DOHH2 (cell line): ENCODE data around the gene PAX3.

ENCODE experiments used
- H3F3A ChIP-seq: fragments of 200-600 bp; sonication (generic), shearing (Covaris generic); 2 replicates; pipeline ENCODE4 v1.6.0; 2016; ENCODE audit warnings: antibody characterized with exemption, mild to moderate bottlenecking; ENCODE audit not compliant: control insufficient read depth, insufficient read depth
- H3K27ac ChIP-seq: fragments of 200-600 bp; sonication (generic); 2 replicates; pipeline ENCODE4 v1.5.1; 2014; ENCODE audit warnings: low read depth, mild to moderate bottlenecking, low read length, moderate library complexity
- H3K27me3 ChIP-seq: fragments of 200-600 bp; sonication (generic); 2 replicates; pipeline ENCODE4 v1.6.1; 2014; ENCODE audit warnings: mild to moderate bottlenecking, low read length, mixed read lengths; ENCODE audit not compliant: control insufficient read depth
- H3K36me3 ChIP-seq: fragments of 200-600 bp; sonication (generic); 2 replicates; pipeline ENCODE4 v1.6.1; 2014; ENCODE audit warnings: mild to moderate bottlenecking, low read length, moderate library complexity, mixed read lengths; ENCODE audit not compliant: control insufficient read depth
- H3K4me1 ChIP-seq: fragments of 200-600 bp; sonication (generic); 2 replicates; pipeline ENCODE4 v1.6.1; 2014; ENCODE audit warnings: mild to moderate bottlenecking, low read length, mixed read lengths; ENCODE audit not compliant: control insufficient read depth
- H3K4me2 ChIP-seq: fragments of 200-600 bp; sonication (generic); 2 replicates; pipeline ENCODE4 v1.6.0; 2014; ENCODE audit warnings: mild to moderate bottlenecking, low read length, moderate library complexity
- H3K4me3 ChIP-seq: fragments of 200-600 bp; sonication (generic); 2 replicates; pipeline ENCODE4 v1.5.1; 2014; ENCODE audit warnings: mild to moderate bottlenecking, low read length, mixed read lengths
- H3K79me2 ChIP-seq: fragments of 200-600 bp; sonication (generic); 2 replicates; pipeline ENCODE4 v1.6.1; 2014; ENCODE audit warnings: mild to moderate bottlenecking, low read length, mixed read lengths; ENCODE audit not compliant: control insufficient read depth
- H3K9me2 ChIP-seq: fragments of 200-600 bp; sonication (generic); replicated peaks from 2 replicates; pipeline ENCODE4 v1.6.1; 2014; ENCODE audit warnings: mild to moderate bottlenecking, low read length, mixed read lengths; ENCODE audit not compliant: control insufficient read depth
- H3K9me3 ChIP-seq: fragments of 200-600 bp; sonication (generic); 2 replicates; pipeline ENCODE4 v1.6.1; 2014; ENCODE audit warnings: antibody characterized with exemption, low read length, mixed read lengths; ENCODE audit not compliant: control insufficient read depth, insufficient read depth
- H4K20me1 ChIP-seq: fragments of 200-600 bp; sonication (generic); 2 replicates; pipeline ENCODE4 v1.6.0; 2014; ENCODE audit warnings: low read depth, mild to moderate bottlenecking, antibody characterized with exemption, low read length, moderate library complexity; ENCODE audit not compliant: control insufficient read depth, insufficient read depth
- EZH2phosphoT487 ChIP-seq: fragments of 200-600 bp; sonication (generic); IDR thresholded peaks from 2 replicates; pipeline ENCODE4 v1.6.1; 2017; ENCODE audit warnings: borderline replicate concordance, mild to moderate bottlenecking, antibody characterized with exemption, low read length, moderate library complexity, mixed read lengths
- TF ChIP-seq, protein P1 (sequence below): fragments of 200-600 bp; sonication (generic); IDR thresholded peaks from one replicate; pipeline ENCODE4 v1.5.1; 2014; ENCODE audit warnings: antibody characterized with exemption, mild to moderate bottlenecking, low read depth, low read length; ENCODE audit not compliant: poor library complexity, severe bottlenecking

Gene PAX3

DNA sequence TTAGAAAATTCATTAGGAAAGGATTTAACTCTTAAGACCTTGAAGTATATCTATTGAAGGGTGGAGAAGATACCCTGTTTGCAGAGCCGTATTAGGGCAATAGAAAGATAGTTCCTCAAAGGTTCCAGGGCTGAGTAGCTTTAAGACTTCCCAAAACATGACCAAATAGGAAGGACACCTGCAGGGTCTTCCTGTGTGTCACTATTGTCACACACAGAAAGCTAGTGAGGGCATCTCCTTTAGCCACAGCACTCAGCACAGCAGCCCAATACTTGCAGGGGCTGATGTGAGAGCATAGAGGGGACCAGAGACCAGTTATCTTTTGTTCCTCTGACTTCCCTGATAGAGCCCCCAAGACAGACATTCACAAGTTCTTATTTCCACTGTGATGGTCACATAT is 93.7 kb downstream of the PAX3 start:
- Histone ChIP-seq H3K4me3 (no peak overlapping the region), H3K9me2 (no peaks in the 10 kb centered on the region), H3K4me2 (no peak overlapping the region), H3F3A (no peaks in the 10 kb centered on the region), H3K4me1 (no peaks in the 10 kb centered on the region), H3K27ac (no peak overlapping the region), H4K20me1 (no peaks in the 10 kb centered on the region), H3K27me3 (no peaks in the 10 kb centered on the region), H3K79me2 (no peaks in the 10 kb centered on the region), H3K9me3 (no peaks in the 10 kb centered on the region), H3K36me3 (no peaks in the 10 kb centered on the region)
- TF ChIP-seq, protein P1, sequence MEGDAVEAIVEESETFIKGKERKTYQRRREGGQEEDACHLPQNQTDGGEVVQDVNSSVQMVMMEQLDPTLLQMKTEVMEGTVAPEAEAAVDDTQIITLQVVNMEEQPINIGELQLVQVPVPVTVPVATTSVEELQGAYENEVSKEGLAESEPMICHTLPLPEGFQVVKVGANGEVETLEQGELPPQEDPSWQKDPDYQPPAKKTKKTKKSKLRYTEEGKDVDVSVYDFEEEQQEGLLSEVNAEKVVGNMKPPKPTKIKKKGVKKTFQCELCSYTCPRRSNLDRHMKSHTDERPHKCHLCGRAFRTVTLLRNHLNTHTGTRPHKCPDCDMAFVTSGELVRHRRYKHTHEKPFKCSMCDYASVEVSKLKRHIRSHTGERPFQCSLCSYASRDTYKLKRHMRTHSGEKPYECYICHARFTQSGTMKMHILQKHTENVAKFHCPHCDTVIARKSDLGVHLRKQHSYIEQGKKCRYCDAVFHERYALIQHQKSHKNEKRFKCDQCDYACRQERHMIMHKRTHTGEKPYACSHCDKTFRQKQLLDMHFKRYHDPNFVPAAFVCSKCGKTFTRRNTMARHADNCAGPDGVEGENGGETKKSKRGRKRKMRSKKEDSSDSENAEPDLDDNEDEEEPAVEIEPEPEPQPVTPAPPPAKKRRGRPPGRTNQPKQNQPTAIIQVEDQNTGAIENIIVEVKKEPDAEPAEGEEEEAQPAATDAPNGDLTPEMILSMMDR, result no peak
- no peak for TF ChIP-seq EZH2phosphoT487

DNA sequence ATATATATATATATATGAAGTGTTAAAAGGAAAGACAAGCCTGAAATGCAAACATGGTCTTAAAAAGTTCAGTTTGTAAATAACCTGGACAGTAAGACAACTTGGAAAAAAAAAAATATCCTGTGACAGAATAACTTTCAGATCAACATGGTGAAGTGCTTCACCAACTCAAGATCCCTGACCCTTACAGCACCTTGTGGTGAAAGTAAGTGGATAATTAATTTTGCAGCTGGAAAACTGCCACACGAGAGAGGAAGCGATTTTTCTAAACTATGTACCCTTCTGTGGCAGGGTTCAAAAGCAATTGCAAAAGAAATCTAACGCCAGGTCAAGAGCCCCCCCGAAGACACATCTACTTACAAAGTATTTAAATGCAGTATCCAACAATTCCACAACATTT is 95.8 kb downstream of the PAX3 start:
- Histone ChIP-seq H3K9me2 (no peaks in the 10 kb centered on the region), H4K20me1 (no peaks in the 10 kb centered on the region), H3K9me3 (no peaks in the 10 kb centered on the region), H3K4me1 (no peaks in the 10 kb centered on the region), H3K27ac (no peak overlapping the region), H3F3A (no peaks in the 10 kb centered on the region), H3K4me3 (no peak overlapping the region), H3K79me2 (no peaks in the 10 kb centered on the region), H3K36me3 (no peaks in the 10 kb centered on the region), H3K4me2 (no peak overlapping the region), H3K27me3 (no peaks in the 10 kb centered on the region)
- TF ChIP-seq, protein P1, result no peak
- TF ChIP-seq EZH2phosphoT487, result no peak

DNA sequence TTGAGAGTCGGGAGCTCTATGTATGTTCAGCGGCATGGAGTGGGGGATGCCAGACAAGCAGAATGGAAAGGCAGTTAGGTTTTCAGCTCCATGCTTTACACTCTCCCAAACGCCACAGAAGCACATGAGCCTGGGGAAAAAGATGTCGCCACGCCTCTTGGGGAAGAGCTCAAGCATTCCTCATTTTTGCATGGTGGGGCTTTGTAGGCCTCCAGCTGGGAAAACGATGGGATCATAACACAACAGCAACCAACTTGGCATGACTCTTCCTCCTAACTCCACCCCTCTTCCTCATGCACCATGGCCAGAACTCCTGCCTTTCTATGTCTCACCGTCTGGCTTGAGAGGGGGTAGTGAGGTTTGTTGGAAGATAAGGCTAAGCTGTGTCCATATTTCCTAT is 102.6 kb downstream of the PAX3 start:
- H3K4me2 ChIP-seq, result no peak overlapping the region
- TF ChIP-seq EZH2phosphoT487, result no peak
- TF ChIP-seq, protein P1, result no peak
- no peaks in the 10 kb centered on the region for H3K9me2 ChIP-seq
- H3K9me3 ChIP-seq, result no peaks in the 10 kb centered on the region
- no peak overlapping the region for H3K4me3 ChIP-seq
- H4K20me1 ChIP-seq, result no peaks in the 10 kb centered on the region
- H3K4me1 ChIP-seq, result no peaks in the 10 kb centered on the region
- no peaks in the 10 kb centered on the region for H3K79me2 ChIP-seq
- H3K27ac ChIP-seq, result no peak overlapping the region
- H3K36me3 ChIP-seq, result no peaks in the 10 kb centered on the region
- H3F3A ChIP-seq, result no peaks in the 10 kb centered on the region
- no peaks in the 10 kb centered on the region for H3K27me3 ChIP-seq

DNA sequence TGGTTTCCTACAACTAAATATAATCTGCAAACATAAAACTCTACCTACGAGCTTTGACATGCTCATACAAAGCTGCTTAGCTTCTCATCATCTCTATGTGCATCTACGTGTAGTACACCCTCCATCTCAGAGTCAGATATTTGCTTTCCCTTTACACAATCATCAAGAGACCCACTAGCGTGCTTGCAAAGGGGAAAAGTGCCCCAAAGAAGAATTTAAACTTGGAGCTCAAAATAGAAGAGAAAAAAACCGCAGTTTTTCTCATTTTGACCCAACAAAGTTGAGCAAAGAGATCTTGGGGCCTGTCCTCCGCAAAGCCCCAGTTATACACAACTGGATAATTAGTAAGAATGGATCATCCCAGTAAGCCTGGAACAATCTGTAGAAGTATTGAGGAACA is 104.1 kb downstream of the PAX3 start:
- H3K4me3 ChIP-seq, result no peak overlapping the region
- H3K4me2 ChIP-seq, result no peak overlapping the region

More for the DNA sequence above, 104.1 kb downstream of the PAX3 start:
- Histone ChIP-seq H4K20me1 (no peaks in the 10 kb centered on the region), H3K27me3 (no peaks in the 10 kb centered on the region), H3K9me3 (no peaks in the 10 kb centered on the region), H3K9me2 (no peaks in the 10 kb centered on the region), H3K4me1 (no peaks in the 10 kb centered on the region), H3K27ac (no peak overlapping the region), H3F3A (no peaks in the 10 kb centered on the region), H3K79me2 (no peaks in the 10 kb centered on the region), H3K36me3 (no peaks in the 10 kb centered on the region)
- no peak for TF ChIP-seq EZH2phosphoT487
- TF ChIP-seq, protein P1, result no peak
